HG03575 (cell line): ENCODE data around the gene SYTL3.
"Not testable (repeated sequence)": the region's sequence is repeated elsewhere in the genome, so short reads cannot be mapped to it uniquely, and the experiment has no call there.

Experiments used
- ATAC-seq: cut with Tn5 transposase; IDR thresholded peaks from one replicate; pipeline ENCODE4 v1.9.1; 2021; ENCODE audit not compliant: unreplicated experiment, insufficient number of reproducible peaks, low FRiP score; ENCODE audit errors: extremely low read depth

Gene SYTL3

DNA sequence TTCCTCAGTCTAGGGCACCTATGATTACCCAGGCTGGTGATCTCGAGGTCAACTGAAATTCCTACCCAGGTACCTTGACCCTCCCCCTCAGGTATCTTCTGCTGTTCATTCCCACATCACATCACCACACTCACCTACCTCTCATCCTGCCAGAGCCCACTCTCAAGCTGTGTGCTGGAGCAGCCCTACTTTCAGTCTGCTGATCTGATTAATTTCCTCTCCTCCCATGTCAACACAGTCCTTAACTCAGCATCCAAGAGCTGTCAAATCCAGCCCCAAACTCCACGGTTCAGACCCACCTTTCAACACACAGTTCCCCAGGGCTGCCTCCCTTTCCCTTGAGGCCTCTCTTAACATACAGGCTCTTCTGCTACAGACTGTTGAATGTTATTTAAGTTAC is 126.9 kb downstream of the SYTL3 start:
- no peak for ATAC-seq

DNA sequence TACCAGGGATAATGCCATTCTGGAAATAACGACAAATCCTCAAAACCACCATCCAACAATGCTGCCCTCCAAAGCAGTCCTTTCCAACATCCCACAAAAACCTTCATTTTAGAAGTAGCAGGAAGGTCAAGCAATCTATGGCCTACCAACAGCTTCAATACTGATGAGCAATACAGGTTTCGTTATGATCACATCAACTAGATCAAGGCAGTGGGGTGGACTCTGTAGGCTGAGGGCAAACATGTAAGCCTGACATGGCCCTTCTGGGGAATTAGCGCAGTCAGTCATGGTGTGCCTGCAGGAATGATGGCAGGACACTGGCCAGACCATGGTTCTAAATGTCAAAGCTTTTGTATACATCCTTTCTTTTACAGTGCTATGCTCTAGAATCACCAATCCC is 127.7 kb downstream of the SYTL3 start:
- ATAC-seq = no peak

DNA sequence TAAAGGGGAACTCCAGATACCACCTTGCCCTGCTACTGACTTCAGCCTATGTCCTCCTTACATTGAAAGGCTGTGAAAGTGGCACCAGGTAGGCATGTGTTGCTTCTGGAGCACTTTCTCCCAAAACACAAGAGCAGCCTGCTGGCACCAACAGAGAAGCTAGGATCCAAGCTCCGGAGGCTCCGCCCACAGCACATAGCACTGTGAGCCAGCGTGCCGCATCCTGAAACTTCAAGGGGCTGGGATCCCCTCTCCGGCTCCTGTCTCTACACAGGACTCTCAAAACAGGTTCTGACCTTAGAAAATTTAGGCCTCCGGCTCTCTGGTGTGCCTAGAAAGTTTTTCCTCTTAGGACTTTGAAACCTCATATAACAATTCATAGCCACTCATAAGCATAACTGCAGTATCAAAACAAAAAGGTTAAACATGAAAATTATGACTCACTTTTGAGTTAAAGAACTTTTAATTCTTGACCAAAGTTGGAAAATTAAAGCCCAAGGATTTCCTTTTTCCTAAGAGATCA is 128.2 kb downstream of the SYTL3 start:
- no peak for ATAC-seq

DNA sequence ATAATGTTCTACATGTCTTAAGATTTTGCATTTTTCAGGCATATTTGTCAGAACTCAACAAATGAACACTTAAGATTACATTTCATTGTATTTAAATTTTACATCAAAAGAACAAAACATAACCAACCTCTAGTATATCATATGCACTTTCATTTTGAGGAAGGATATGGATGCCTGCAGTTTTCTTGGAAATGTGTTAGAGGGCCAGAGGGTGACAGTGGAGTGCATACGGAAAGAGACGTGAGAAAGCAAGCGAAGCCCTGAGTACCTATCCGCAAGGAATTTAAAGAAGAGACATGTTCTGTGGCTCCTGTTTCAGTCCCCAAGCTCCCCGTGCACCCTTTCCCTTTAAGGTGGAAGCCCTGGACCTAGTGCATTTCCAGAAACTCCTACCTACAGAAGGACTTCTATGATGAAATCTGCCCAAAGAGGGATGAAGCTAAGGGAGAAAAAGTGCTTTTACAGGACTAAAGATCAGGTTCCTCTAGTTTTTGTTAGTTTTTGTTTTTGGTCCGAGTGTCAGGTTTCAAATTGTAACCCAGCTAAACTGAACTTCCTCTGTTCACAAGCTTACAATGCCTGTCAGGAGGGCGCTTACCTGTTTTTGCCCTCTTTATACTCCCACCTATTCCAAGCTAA is 130.5 kb downstream of the SYTL3 start:
- ATAC-seq = no peak

DNA sequence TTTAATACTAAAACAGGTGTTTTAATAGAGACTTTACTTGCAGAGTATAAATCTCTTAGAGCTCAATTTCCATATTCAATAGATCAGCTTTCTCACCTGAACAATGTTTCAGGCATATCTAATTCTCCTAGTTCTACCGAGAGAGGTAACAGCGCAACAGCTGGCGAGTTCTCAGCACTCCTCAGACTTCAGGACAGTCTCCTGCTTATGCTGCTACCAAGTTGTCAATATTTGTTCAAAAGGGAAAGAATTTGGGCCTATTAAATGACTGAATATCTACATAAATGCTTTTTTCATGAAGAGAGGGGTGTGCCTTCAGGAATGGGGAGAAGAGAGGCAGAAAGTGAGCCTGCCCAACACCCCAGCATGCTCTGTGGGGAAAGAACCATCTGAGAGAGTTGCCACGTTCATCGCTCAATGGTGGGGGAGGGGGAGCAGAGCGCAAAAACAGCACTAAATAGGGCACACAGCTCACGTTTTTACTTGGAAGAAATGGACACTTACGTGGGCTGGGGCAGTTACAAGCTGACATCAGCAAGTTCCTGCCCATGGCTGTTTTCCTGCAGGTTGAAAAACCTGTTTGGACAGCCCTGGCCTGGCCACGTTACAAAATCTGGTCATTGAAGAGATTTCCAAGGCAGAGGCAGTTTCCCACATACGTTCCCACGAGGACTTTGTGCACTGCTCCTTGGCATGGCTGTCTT is 131.3 kb downstream of the SYTL3 start:
- no peak for ATAC-seq

DNA sequence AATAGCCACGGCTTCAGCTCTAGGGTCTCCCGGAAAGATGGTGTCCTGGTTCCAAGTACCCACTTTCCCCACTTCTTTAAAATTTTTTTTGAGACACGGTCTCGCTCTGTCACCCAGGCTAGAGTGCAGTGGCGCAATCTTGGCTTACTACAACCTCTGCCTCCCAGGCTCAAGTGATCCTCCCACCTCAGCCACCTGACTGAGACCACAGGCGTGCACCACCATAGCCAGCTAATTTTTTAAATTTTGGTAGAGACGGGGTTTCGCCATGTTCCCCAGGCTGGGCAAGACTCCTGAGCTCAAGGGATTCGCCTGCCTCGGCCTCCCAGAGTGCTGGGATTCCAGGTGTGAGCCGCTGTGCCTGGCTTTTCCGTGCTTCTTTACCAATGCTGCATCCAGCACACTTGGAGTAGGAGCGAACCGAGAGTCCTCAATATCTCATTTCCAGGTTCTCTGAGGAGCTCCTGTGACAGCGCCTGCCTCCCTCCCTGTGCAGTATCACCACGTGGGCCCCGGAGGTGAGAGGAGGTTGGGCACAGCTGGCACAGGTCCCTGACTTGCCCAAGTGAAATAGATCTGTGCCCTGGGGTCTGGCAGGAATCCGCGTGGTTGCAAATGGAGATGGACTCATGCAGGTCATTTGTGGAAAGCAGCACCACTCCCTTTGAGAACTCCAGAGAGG is 132.0 kb downstream of the SYTL3 start:
- ATAC-seq = no peak

DNA sequence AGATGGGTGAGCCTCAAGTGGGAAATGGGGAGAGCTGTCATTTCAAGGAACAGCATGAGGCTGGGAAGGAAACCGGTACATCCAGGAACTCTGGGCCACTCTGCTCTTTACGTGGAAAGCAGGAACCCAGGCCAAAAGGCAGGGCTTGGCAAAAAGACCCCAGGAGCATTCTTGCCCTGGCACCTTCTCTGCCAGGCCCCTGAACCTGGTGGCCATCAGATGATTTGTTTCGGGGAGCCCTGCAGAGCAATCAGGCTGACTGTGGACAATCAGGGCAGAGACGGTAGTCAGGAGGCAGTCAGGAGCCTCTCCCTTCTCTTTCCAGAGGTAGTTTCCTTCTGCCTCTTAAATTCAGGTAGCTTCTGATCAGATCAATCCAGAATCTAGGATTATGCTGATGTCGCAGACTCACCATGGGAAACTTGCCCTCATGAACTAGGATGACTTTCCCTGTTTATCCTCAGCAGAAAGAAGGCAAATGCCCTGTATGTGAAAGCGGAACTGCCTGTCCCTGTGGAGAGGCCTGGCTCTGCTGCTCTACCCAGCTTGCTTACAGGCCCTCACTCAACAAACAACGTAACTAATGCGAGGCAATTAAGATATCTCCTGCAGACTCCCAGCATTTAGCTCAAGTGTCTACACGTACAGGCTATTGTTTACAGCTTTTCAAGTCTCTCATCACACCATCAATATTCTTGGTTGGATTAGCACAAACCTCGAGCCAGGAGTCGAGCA is 132.7 kb downstream of the SYTL3 start:
- ATAC-seq = no peak

DNA sequence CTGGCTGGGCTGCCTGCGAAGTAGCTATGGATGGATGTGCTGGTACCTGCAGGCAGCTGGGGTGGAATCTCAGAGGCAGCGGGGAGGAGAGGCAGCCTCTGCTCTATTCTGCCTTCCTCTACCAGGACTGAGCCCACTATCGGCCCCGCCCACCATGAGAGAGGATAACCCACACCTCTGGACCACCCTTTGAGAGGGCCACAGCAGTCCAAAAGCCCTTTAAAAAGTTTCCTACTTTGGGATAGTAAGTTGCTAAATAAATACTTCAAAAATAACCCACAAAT is 133.3 kb downstream of the SYTL3 start:
- no peak for ATAC-seq

DNA sequence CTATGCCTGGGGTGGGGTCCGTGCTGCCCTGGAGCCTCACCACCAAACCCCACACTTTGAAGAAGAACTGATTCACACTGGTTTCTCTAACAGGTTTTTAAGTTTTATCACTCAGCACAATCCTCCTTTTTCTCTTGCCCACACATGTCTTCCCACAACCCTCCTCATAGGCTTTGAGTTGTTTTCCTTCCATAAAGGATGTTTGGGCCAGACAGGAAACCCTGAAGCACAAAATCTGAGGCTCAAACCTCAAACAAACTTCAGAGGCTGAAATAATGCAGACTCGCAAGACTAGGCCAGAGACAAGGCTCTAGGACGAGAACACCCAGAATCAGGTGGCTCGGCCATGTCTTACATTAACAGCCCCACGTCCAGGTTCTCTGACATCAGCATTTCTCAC is 134.0 kb downstream of the SYTL3 start:
- ATAC-seq = no peak

DNA sequence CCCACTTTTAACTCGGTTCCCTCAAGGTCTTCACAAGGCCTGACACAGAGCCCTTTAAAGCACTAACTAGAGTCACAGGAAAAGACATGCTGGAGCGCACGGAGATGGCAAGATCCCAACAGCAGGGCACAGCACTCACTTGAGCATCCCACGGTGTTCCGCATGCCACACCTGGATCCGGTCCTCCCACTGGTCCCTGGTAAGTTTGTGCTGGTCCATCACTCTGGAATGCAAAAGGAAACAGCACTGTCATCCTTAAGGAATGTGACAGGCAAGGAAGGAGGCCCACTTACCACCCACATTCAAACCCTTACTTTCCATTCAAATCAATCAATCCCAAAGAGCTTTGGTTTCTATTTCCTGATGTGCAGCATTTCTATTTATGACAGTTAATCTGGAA is 134.7 kb downstream of the SYTL3 start:
- no peak for ATAC-seq

DNA sequence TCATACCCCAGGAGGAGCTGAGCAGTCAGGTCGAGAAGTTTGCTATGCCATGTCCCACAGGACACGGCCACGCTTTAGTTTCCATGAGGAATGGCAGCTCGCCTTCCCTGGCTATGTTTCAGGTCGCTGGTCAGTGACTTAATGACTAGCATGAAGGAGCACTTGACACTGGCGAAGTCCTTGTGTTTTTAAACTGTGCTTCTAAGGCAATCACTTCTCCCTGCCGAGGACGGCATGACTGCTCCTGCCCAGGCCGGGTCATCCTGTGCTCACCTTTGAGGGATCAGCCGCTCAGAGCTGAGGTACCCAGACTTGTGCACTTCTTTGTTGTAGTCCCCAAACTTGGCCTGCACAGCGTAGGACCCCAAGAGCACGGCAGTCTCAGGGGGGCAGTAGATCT is 135.2 kb downstream of the SYTL3 start:
- no peak for ATAC-seq

DNA sequence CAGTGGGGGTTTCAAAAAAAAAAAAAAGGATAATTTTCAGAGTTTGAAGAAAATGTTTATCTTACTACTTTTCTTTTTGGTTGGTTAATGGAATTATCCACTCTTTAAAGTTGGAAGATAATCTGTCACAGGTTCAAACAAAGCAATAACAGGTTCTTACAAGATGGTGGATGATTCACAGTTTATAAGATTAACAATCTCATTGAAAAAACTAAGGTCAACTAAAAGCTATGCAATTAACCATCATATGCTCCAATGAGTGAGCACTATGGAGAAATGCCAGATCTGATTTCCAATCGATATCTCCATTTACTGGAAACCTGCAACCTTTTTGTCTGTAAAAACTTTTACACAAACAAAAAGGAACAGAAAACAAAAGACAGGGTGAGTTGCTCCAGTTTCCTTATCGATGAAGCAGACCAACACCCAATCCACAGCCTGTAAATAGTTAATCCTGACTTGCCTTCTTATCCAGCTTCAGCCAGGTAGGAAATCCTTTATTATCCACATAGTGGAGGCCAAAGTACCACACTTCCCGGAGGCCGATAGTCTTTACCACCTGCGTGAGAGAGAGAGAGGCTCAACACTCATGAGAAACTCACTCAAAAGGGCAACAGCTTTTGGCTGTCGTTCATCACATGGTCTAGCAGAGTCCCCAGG is 136.9 kb downstream of the SYTL3 start:
- ATAC-seq = no peak

DNA sequence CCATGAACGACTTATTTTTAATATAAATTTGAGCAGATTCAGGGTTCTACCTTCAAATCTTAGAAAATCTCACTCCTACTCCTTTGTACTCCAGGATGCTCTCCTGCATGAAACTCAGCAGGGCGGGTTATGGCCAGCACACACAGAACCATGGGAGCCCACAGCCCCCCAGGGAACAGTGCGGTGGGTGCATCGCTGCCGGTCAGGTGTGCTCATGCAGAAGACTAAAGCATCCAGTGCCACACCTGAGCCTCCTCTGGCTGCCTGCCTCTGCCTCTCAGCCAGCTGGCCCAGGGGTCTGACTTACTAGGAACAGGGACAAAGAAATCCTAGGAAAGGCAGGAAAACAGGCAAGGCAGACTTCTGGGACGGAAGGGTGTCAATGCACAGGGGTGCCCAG is 137.5 kb downstream of the SYTL3 start:
- ATAC-seq = no peak

DNA sequence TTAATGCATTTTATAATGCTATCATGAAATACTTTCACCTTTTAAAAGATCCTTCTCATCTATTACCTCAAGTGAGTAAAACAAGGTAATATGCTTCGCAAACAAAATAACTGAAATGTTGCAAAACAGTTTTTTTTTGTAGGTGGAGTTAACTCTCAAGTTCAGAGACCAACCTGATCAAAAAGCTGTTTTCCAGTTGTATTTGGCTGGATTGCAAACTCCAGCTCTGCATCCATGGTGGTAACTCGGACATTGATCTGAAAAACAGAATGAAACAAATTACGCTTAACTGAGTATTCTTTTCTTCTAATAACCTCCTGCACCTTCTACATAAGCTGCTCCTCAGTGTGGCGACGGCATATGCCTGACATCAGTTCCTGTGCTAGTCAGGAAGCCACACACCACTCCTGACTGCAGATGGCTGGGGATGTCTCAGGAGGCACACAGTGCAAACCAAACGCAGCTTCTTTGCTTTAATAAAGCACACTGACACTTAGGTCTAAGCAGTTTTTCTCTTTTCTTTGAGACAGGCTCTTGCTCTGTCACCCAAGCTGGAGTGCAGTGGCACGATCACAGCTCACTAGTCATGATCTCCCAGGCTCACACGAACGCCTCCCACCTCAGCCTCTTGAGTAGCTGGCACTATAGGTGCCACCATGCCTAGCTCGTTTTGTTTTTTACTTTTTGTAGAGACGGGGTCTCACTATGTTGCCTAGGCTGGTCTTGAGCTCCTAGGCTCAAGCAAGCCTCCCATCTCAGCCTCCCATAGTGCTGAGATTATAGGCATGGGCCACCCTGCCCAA is 139.5 kb downstream of the SYTL3 start:
- ATAC-seq = no peak

DNA sequence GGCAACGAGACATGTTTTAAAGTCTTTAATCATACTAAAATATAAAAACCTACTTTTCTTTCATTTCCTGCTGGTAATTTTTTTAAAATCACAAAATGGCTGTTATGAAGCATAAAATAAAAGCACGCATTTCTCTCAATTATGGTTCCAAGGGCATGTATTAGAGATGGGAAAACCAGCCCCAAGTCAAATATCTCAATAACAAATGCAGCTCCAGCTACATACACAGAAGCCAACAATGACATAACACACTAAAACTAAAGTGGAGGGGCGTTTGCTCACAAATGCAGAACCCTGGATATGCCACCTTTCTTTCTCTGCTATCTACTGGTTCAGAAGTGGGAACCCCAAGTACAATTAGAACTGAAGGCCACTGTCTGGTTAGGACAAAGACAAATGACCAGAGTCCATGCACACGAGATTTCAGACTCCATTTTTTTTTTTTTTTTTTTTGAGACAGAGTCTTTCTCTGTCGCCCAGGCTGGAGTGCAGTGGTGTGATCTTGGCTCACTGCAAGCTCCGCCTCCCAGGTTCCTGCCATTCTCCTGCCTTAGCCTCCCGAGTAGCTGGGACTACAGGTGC is 141.5 kb downstream of the SYTL3 start:
- ATAC-seq = no peak

DNA sequence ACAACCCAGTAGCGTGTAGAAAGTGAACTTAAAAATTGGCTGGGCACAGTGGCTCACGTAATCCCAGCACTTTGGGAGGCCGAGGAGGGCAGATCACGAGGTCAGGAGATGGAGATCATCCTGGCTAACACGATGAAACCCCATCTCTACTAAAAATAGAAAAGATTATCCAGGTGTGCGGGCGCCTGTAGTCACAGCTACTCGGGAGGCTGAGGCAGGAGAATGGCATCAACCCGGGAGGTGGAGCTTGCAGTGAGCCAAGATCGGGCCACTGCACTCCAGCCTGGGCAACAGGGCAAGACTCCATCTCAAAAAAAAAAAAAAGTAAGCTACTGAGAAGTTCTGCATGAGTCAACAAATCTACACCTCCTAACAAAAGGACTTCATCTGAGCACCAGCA is 142.7 kb downstream of the SYTL3 start:
- not testable (repeated sequence) for ATAC-seq

DNA sequence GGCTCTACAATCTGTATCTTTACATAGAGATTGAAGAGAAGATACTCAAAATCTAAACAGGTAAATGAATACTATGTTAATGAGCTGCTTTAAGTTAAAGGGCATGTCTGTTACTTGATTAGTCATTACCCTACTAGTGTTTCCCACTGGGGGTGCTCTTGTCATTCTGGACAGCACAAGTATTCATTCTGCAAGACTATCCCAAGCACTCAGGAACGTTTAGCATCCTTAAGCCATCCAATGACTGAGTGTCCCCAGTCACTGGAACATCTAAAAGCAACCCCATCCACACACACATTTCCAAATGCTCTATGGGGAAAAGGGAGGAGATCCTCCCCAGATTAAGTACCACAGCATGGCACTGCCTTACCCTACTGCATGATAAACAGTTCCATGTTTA is 143.6 kb downstream of the SYTL3 start:
- ATAC-seq = no peak

DNA sequence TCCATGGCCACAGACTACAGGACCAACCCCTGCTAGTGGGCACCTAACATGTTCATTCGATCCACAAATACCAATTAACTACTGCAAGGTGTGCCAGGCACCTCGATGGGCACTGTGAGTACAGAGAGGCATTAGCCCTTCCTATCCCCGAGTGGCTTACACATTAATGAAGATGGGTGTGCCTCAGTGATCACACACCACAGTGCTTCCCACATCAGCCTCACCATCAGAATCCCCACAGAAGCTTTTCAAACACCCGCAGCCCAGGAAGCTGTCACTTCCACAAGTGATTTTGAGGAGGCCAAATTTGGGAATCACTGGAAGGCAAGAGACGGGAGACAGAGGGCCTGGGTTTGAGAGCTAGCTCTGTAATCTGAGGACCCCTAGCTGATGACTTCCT is 145.7 kb downstream of the SYTL3 start:
- ATAC-seq = no peak
